VCaP (cell line): ENCODE measurements around the gene SRRM1.

ENCODE experiments used
- H3K27ac ChIP-seq: fragments of 450-650 bp; 2 replicates; pipeline ENCODE4 v1.5.1; 2017
- CTCF ChIP-seq: fragments of 450-650 bp; conservative IDR thresholded peaks from 2 replicates; pipeline ENCODE4 v1.5.1; 2017; ENCODE audit warnings: mild to moderate bottlenecking, moderate library complexity

SRRM1 gene, protein sequence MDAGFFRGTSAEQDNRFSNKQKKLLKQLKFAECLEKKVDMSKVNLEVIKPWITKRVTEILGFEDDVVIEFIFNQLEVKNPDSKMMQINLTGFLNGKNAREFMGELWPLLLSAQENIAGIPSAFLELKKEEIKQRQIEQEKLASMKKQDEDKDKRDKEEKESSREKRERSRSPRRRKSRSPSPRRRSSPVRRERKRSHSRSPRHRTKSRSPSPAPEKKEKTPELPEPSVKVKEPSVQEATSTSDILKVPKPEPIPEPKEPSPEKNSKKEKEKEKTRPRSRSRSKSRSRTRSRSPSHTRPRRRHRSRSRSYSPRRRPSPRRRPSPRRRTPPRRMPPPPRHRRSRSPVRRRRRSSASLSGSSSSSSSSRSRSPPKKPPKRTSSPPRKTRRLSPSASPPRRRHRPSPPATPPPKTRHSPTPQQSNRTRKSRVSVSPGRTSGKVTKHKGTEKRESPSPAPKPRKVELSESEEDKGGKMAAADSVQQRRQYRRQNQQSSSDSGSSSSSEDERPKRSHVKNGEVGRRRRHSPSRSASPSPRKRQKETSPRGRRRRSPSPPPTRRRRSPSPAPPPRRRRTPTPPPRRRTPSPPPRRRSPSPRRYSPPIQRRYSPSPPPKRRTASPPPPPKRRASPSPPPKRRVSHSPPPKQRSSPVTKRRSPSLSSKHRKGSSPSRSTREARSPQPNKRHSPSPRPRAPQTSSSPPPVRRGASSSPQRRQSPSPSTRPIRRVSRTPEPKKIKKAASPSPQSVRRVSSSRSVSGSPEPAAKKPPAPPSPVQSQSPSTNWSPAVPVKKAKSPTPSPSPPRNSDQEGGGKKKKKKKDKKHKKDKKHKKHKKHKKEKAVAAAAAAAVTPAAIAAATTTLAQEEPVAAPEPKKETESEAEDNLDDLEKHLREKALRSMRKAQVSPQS

GRCh38 chr1:24642481-24643362 is at the start of gene SRRM1:
Gene SRRM1, plus strand, starts transcription at chr1:24643302. Its CDS starts 25 bp downstream, at chr1:24643327.
- TF ChIP-seq CTCF, result no peak; the same call in 1 of the 2 replicates
- H3K27ac ChIP-seq, result peak within 1 kb of the TSS; percentile 97

GRCh38 chr1:24594328-24594598 is 48.8 kb upstream of the SRRM1 start:
- TF ChIP-seq CTCF, result no peak
- peak overlapping the region; percentile 41; the same call in 1 of the 2 replicates for H3K27ac ChIP-seq

DNA sequence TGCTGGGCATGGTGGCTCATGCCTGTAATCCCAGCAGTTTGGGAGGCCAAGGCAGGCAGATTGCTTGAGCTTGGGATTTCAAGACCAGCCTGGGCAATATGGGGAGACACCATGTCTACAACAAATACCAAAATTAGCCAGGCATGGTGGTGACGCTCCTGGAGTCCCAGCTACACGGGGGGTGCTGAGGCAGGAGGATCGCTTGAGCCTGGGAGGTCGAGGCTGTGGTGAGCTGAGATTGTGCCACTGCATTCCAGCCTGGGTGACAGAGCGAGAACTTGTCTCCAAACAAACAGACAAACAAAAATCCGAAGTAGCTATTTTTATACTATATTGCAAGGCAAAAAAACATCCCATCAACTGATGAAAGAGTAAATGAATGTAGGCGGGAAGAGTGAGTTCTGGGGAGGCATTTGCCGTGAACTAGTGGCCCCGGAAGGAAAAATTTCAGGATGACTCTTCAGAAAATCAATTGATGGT is 46.7 kb upstream of the SRRM1 start:
- TF ChIP-seq CTCF, result no peak
- H3K27ac ChIP-seq, result peak overlapping the region; percentile 56

- H3K27ac ChIP-seq, result no peak overlapping the region
- TF ChIP-seq CTCF, result no peak
These were observed 43.8 kb upstream of the SRRM1 start for GRCh38 chr1:24599265-24599664.

DNA sequence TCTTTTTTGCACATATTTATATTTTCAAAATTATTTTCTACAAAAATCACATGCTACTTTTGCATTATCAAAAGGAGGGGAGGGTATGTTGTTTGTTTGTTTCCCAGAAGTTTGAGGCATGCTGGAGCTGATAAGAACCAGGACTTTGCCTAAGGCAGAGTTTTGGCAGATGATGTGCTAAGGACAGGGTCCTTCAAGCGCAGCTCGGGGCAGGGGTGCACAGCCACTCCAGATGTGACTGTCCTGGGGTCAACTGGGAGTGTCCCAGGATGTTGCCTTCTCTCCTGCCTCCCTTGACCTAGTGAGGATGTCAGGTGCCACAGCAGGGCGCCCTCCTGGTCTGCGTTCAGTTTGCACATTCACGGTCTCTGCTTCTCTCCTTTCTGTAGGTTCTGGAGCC is 42.6 kb upstream of the SRRM1 start:
- no peak overlapping the region for H3K27ac ChIP-seq
- no peak for TF ChIP-seq CTCF

- no peak for TF ChIP-seq CTCF
- no peak overlapping the region for H3K27ac ChIP-seq
These were observed 37.4 kb upstream of the SRRM1 start for GRCh38 chr1:24605534-24606295.
